Prostate gland (tissue), 2 donors: ENCODE results near the gene ATP6V0E2.
"Not testable (repeated sequence)": the region's sequence is repeated elsewhere in the genome, so short reads cannot be mapped to it uniquely, and the experiment has no call there.

Experiments
- POLR2A ChIP-seq: fragments of 450-650 bp; IDR thresholded peaks from one replicate; pipeline ENCODE4 v1.6.1; 2016; ENCODE audit warnings: antibody characterized with exemption, mild to moderate bottlenecking
- TF ChIP-seq, protein P1 (sequence below), 4 experiments: fragments of 200-600 bp in 2 of 4; fragments of 450-650 bp in 2 of 4; sonication (generic) in 2 of 4; IDR thresholded peaks; 1 replicate in 3 of 4; 2 replicates in 1 of 4; pipeline ENCODE4 v1.5.1; 2016 to 2019; ENCODE audit warnings: antibody characterized with exemption in 4 of 4, mild to moderate bottlenecking in 2 of 4, moderate library complexity in 2 of 4

DNA sequence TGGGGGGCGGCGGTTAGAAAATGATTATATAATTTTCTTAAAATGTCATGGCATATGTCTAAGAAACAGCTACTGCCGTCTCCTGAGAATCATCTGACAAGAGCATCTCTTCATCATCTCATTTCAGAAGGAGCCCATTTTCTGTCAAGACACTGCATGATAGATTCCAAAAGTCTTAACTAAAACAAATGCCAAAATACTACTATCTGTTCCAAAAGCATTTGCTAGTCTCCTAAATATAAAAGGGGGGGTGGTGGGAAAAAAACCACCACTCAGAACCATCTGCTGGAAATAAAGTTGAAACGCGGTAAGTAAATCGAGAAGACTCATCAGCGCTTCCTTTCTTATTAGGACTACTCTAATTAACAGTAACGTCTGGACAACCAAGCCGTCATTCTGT is 36.5 kb downstream of the ATP6V0E2 start:
- TF ChIP-seq, protein P1, sequence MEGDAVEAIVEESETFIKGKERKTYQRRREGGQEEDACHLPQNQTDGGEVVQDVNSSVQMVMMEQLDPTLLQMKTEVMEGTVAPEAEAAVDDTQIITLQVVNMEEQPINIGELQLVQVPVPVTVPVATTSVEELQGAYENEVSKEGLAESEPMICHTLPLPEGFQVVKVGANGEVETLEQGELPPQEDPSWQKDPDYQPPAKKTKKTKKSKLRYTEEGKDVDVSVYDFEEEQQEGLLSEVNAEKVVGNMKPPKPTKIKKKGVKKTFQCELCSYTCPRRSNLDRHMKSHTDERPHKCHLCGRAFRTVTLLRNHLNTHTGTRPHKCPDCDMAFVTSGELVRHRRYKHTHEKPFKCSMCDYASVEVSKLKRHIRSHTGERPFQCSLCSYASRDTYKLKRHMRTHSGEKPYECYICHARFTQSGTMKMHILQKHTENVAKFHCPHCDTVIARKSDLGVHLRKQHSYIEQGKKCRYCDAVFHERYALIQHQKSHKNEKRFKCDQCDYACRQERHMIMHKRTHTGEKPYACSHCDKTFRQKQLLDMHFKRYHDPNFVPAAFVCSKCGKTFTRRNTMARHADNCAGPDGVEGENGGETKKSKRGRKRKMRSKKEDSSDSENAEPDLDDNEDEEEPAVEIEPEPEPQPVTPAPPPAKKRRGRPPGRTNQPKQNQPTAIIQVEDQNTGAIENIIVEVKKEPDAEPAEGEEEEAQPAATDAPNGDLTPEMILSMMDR (IDR thresholded peaks at IDR 0.05), result not testable (repeated sequence)
- TF ChIP-seq POLR2A, result not testable (repeated sequence)
